IPS DF 4.7 (cell line): ENCODE measurements around the gene C5orf58.

ENCODE experiments used
- DNase-seq: peaks from one replicate; pipeline ENCODE4 v3.0.0-alpha.2; 2013; ENCODE audit warnings: low spot score; ENCODE audit errors: extremely low read depth

C5orf58 gene

GRCh38 chr5:170278611-170279458 lies 46.0 kb downstream of the C5orf58 start:
- no peak for DNase-seq

- DNase-seq, result no peak
Observed at GRCh38 chr5:170279459-170279817, 46.7 kb downstream of the C5orf58 start.

- DNase-seq, result no peak
Observed at GRCh38 chr5:170280011-170280493, 47.3 kb downstream of the C5orf58 start.

DNA sequence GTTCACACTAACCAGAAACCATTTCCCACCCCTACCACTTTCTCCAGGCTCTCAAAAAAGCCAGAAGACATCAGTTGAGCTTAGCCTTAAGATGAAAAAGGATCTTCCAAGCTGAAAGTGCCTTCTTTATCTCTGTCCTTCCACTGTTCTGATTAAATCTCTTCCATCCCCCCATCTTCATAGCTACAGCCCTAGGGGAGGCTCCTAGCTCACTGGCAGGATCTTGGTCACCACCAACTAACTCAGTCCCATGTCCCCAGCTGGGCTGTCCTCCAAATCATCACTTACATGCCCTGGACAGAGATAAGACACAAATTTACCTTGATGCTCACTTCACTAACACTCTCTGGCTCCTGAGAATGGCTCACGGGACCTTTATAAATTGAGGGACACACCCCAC lies 50.5 kb downstream of the C5orf58 start:
- no peak for DNase-seq

GRCh38 chr5:170284231-170284630 lies 51.4 kb downstream of the C5orf58 start:
- no peak for DNase-seq

GRCh38 chr5:170285181-170285580 lies 52.4 kb downstream of the C5orf58 start:
- DNase-seq, result no peak

- no peak for DNase-seq
Observed at GRCh38 chr5:170286386-170286925, 53.7 kb downstream of the C5orf58 start.

DNA sequence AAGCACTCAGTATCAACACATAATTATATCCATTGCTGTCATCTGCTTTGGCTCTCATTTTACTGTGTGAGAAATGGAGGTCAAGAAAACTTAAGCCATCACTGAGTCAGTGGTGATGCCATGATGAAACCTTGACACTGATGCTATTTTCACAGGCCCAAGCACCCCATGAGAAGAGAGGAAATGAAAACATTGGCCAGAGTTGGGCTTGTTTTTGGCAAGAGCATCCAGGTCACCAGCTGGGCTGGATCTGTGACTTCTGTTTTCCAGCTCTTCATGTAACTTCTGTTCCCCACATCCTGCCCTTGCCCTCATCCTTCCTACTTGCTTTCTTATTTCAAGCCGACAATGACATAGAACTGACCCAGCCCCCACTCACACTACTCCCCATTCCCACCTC lies 54.7 kb downstream of the C5orf58 start:
- no peak for DNase-seq

GRCh38 chr5:170288151-170288550 lies 55.4 kb downstream of the C5orf58 start:
- DNase-seq, result no peak

GRCh38 chr5:170288551-170288950 lies 55.8 kb downstream of the C5orf58 start:
- no peak for DNase-seq

- no peak for DNase-seq
Observed at GRCh38 chr5:170289121-170289520, 56.3 kb downstream of the C5orf58 start.

DNA sequence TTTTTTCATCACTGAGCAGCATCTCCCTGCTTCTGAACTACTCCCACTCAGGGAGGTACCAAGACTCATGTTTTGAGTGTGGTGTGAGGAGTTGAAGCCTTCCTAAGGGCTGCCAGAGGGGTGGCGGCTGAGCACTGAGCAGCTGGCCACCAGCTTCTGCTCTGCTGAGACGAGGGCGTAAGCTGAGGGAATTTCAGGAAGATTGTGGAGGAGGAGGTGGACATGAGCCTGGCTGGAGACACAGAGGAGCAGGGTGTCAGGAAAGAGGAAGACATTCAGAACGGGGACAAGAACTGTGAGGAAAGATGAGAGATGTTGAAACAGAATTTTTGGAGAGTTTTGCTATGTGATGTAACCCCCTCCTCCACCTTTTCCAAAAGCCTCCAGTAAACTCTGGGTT lies 57.0 kb downstream of the C5orf58 start:
- DNase-seq, result no peak

DNA sequence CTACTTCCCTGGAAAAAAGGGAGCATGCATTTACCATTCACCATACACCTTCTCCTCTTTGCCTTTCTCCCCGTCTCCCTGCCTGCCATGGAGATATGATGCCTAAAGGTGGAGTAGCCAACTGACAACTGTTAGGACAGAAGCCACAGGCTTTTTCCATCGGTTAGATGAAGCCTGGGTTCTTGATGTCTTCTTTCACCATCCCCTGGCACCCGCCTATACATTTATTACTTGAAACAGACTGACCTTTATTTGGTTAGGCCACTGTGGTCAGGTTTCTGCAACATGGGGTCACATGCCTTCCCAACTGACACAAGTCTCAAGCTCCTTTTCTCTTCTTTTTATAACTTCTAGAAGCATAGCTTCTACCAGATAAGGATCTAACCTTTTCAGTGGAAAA lies 57.7 kb downstream of the C5orf58 start:
- no peak for DNase-seq

- DNase-seq, result no peak
Observed at GRCh38 chr5:170292179-170293104, 59.7 kb downstream of the C5orf58 start.

GRCh38 chr5:170293273-170293672 lies 60.5 kb downstream of the C5orf58 start:
- no peak for DNase-seq

GRCh38 chr5:170294057-170294456 lies 61.3 kb downstream of the C5orf58 start:
- no peak for DNase-seq

- DNase-seq, result no peak
Observed at GRCh38 chr5:170294556-170294955, 61.8 kb downstream of the C5orf58 start.
